ENCODE results near the gene DAB2IP.
"Not testable (repeated sequence)": the region's sequence is repeated elsewhere in the genome, so short reads cannot be mapped to it uniquely, and the experiment has no call there.

Gene DAB2IP

DNA sequence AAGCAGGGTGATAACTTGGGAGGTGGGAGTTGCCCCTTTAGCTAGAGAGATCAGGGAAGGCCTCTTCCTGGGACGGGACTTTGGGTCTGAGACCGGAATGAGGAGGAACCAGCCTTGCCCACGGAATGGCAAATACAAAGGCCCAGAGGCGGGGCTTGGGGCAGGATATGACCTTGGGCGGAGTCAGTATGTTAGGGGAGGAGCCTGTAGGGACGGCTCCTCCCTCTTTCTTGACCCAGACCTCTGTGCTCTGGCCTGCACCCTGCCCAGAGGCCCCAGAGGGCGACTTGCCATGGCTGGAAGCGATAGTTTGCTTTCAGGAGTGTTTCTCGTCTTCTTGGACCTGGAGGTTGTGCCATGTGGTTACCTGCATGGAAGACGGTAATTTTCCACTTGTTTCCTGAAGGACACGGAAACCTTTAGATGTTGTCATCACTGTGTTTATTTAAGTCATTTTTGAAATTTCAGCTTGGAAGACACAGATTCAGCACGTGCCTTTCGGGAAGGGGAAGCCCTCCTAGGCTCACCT is 85.6 kb downstream of the DAB2IP start:
- DNase-seq (ENCODE audit: low spot score), result peak; percentile 74
- TF ChIP-seq, protein P1, sequence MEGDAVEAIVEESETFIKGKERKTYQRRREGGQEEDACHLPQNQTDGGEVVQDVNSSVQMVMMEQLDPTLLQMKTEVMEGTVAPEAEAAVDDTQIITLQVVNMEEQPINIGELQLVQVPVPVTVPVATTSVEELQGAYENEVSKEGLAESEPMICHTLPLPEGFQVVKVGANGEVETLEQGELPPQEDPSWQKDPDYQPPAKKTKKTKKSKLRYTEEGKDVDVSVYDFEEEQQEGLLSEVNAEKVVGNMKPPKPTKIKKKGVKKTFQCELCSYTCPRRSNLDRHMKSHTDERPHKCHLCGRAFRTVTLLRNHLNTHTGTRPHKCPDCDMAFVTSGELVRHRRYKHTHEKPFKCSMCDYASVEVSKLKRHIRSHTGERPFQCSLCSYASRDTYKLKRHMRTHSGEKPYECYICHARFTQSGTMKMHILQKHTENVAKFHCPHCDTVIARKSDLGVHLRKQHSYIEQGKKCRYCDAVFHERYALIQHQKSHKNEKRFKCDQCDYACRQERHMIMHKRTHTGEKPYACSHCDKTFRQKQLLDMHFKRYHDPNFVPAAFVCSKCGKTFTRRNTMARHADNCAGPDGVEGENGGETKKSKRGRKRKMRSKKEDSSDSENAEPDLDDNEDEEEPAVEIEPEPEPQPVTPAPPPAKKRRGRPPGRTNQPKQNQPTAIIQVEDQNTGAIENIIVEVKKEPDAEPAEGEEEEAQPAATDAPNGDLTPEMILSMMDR (conservative IDR thresholded peaks at IDR 0.05; ENCODE audit: low read depth), result no peak
- ChIA-PET POLR2A (ENCODE audit: low non-redundant PET) (no interaction called here), CTCF (interaction anchor here (0.7 to 1.8 kb wide), 2 partner anchors 191 to 715 kb away, joined by 3 to 7 read pairs; no protein-coding TSS in a partner anchor)
- H3K27ac ChIP-seq, result peak overlapping the region; percentile 84

DNA sequence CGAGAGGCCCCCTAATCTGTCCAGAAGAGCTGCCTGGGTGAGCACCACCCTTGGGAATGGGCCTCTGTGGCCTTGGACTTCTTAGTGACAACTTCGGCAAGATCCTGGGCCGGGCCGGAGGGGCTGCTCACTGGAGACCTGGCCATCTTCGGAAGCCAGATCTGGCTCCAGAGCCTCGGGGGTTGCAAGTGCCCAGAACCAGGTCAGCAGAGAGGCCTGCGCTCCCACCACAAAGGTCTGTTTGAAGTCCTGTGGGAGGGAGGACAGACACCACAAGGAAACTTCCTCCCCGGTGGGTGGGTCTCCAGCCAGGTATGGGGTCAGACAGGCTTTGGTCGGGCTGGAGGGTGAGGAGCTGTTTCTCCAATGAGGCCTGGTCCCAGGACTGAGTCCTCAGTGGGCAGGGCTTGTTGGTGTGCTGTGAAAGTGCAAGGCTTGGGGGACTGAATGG is 86.1 kb downstream of the DAB2IP start:
- TF ChIP-seq, protein P1 (conservative IDR thresholded peaks at IDR 0.05; ENCODE audit: low read depth), result no peak
- CTCF ChIA-PET, result interaction anchor here (0.5 to 1.8 kb wide), 2 partner anchors 192 to 199 kb away, joined by 4 to 7 read pairs; no protein-coding TSS in a partner anchor
- POLR2A ChIA-PET (ENCODE audit: low non-redundant PET), result no interaction called here
- no peak for DNase-seq (ENCODE audit: low spot score)
- H3K27ac ChIP-seq, result peak overlapping the region; percentile 84

DNA sequence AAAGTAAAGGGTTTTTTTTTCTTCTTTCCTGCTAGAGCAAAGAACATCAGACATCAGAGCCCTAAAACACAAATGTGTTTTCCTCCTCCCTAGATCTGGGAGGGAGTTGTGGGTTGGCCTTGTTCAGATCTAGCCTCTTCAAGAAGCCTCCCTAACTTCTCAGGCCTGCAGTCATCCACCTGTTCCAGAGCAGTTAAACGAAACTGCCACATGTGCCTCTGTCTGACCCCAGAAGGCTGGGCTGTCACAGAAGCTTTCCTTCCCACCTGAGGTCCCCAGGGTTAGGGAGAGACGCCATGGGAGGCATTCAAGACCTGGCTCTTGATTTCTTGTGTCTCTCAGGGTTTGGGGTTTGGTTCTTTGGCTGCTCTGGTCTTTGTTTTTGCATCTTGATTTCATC is 87.0 kb downstream of the DAB2IP start:
- POLR2A ChIA-PET (ENCODE audit: low non-redundant PET), result no interaction called here
- CTCF ChIA-PET, result interaction anchor here (0.7 to 1.8 kb wide), 2 partner anchors 193 to 237 kb away, joined by 3 to 7 read pairs; no protein-coding TSS in a partner anchor
- TF ChIP-seq, protein P1 (conservative IDR thresholded peaks at IDR 0.05; ENCODE audit: low read depth), result no peak
- no peak for DNase-seq (ENCODE audit: low spot score)
- peak overlapping the region; percentile 84 for H3K27ac ChIP-seq

DNA sequence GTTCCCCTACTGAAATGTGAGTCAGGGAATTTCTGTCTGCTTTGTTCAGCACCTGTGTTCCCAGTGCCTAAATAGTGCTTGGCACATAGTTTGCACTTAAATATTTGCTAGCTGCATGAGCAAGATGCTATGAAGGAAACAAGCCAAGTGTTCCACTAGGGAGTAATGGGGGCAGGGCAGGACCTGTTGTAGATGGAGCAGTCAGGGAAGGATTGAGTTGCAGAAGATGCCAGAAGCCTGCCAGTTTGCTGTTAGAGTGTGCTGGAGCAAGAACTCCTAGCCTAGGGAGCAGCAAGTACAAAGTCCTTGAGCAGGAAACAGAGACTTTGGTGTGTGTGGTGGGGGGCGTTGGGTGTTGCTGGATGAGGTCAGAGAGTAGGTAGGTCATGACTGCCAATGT is 87.5 kb downstream of the DAB2IP start:
- peak overlapping the region; percentile 84 for H3K27ac ChIP-seq
- TF ChIP-seq, protein P1 (conservative IDR thresholded peaks at IDR 0.05; ENCODE audit: low read depth), result no peak
- POLR2A ChIA-PET (ENCODE audit: low non-redundant PET), result no interaction called here
- CTCF ChIA-PET, result interaction anchor here (1.8 kb wide), 1 partner anchor 193 kb away, joined by 7 read pairs; no protein-coding TSS in a partner anchor
- no peak for DNase-seq (ENCODE audit: low spot score)

DNA sequence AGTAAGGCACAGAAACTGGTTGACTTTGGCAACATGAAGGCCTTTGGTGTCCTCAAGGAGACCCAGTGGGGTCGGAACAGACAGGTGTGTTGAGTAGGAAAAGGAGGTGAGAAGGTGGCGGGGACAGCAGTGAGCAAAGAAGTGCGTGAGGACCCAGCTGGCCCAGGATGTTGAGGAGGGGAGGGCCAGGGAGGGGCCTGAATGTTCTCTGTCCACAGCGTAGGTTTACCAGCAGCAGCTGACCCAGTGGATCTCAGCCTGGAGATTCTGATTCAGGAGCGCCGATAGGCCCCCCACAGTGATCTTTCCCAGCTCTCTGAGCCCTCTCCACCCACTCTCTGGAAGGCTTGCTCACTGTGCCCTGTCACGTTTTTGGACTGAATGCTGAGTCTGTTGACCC is 88.5 kb downstream of the DAB2IP start:
- no peak for DNase-seq (ENCODE audit: low spot score)
- CTCF ChIA-PET, result interaction anchor here (0.6 kb wide), 1 partner anchor 1104 kb away, joined by 5 read pairs; no protein-coding TSS in a partner anchor
- H3K27ac ChIP-seq, result peak overlapping the region; percentile 84
- TF ChIP-seq, protein P1 (conservative IDR thresholded peaks at IDR 0.05; ENCODE audit: low read depth), result no peak
- POLR2A ChIA-PET (ENCODE audit: low non-redundant PET), result no interaction called here

DNA sequence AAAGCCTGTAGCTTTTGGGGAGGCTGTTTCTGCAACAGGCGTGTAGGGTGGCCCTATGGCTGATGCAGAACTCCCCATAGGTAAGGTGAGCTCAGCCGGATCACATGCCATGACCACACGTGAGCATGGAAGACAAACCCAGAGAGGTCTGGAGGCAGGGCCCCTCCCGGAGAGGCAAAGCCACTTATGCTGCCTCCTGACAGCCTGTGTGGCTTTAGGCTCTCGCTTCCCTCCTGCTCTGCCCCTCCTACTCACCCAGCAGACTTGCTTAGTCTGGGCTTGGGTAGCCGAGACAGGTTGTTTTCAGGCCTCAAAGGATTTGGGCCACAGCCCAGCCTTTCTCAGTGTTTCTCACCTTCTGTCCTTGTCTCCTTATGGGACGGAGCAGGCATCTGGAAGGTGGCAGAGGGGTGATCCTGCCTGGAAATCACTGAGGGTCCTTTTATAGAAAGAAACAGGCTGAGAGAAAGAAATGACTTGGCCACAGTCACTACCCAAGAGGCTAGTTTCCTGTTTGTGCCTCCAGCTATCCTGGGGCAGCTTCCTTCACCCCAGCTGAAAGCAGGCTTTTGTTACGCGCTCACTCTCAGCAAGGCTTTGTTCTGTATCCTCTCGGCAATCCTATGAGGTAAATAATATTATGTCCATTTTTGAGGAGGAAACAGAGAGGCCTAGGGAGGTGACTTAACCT is 89.9 kb downstream of the DAB2IP start:
- DNase-seq (ENCODE audit: low spot score), result no peak
- TF ChIP-seq, protein P1 (conservative IDR thresholded peaks at IDR 0.05; ENCODE audit: low read depth), result no peak
- POLR2A ChIA-PET (ENCODE audit: low non-redundant PET), result interaction anchor here (0.6 kb wide), 1 partner anchor 24 kb away, joined by 3 read pairs; no protein-coding TSS in a partner anchor
- H3K27ac ChIP-seq, result peak overlapping the region; percentile 84
- CTCF ChIA-PET, result interaction anchor here (0.8 kb wide), 1 partner anchor 41 kb away, joined by 4 read pairs; no protein-coding TSS in a partner anchor

DNA sequence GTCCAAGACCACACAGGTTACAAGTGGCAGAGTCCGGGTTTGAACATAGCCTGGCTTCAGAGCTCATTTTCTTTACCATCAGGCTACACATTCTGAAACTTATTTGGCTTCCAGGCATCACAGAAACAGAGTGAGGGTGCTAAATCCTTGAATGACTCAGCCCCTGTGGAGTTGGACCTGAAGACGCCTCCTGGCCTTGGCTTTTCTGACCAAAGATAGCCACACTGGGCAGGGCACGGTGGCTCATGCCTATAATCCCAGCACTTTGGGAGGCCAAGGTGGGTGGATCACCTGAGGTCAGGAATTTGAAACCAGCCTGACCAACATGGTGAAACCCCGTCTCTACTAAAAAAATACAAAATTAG is 90.5 kb downstream of the DAB2IP start:
- H3K27ac ChIP-seq, result peak overlapping the region; percentile 84
- DNase-seq (ENCODE audit: low spot score), result not testable (repeated sequence)
- ChIA-PET CTCF (interaction anchor here (0.8 kb wide), 1 partner anchor 41 kb away, joined by 4 read pairs; no protein-coding TSS in a partner anchor), POLR2A (ENCODE audit: low non-redundant PET) (interaction anchor here (0.6 kb wide), 1 partner anchor 24 kb away, joined by 3 read pairs; no protein-coding TSS in a partner anchor)

Data from RWPE1 (cell line).